C4-2B (cell line): ENCODE data around the gene ZNF496.

Experiments
- ZFX ChIP-seq: fragments of 450-650 bp; IDR thresholded peaks from 2 replicates; pipeline ENCODE4 v1.6.1; 2017
- TF ChIP-seq, protein P1 (sequence below): fragments of 450-650 bp; conservative IDR thresholded peaks from 2 replicates; pipeline ENCODE4 v1.5.1; 2017; ENCODE audit warnings: mild to moderate bottlenecking

DNA sequence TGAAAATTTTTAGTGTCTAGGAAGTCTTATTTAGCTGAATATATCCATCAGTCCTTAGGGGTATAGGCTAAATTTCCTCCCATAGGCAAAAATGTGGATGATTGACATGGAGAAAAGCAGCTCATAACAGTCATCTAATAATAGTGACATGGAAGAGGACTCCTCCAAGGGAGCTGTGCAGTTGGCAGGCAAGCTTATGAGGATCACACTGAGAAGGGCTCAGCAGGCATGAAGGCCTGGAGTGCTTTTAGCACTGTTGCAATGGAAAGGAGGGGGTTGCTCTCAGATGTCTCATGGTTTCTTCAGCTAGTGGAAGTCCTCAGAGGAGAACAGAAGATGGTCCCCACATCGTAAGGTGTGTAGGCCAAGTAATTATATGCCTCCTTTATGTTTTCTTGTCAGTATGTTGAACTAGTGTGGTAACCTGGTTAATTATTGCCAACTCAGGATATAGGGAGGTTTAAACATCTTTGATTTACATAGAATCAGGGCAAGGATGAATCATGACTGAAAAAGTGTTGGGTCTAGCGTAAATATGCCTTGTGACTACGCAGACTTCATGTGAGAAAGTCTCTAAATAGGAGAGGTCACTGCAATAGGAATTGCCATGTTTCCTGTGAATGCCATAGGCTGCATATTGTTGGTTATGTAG, 56.9 kb downstream of the ZNF496 start:
- TF ChIP-seq, protein P1, sequence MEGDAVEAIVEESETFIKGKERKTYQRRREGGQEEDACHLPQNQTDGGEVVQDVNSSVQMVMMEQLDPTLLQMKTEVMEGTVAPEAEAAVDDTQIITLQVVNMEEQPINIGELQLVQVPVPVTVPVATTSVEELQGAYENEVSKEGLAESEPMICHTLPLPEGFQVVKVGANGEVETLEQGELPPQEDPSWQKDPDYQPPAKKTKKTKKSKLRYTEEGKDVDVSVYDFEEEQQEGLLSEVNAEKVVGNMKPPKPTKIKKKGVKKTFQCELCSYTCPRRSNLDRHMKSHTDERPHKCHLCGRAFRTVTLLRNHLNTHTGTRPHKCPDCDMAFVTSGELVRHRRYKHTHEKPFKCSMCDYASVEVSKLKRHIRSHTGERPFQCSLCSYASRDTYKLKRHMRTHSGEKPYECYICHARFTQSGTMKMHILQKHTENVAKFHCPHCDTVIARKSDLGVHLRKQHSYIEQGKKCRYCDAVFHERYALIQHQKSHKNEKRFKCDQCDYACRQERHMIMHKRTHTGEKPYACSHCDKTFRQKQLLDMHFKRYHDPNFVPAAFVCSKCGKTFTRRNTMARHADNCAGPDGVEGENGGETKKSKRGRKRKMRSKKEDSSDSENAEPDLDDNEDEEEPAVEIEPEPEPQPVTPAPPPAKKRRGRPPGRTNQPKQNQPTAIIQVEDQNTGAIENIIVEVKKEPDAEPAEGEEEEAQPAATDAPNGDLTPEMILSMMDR: no peak
- no peak for TF ChIP-seq ZFX
